OCI-LY1 (cell line): ENCODE data around the gene ABCB6.

Experiments used
- CTCF ChIP-seq: fragments of 200-600 bp; sonication (generic), shearing (Covaris generic); IDR thresholded peaks from 2 replicates; pipeline ENCODE4 v1.5.1; 2017; ENCODE audit warnings: mild to moderate bottlenecking, antibody characterized with exemption, low read length, moderate library complexity, mixed read lengths
- EZH2 ChIP-seq: fragments of 200-600 bp; sonication (generic), shearing (Covaris generic); IDR thresholded peaks from 2 replicates; pipeline ENCODE4 v1.8.0; 2017; ENCODE audit warnings: borderline replicate concordance, mixed run types, mild to moderate bottlenecking, antibody characterized with exemption, low read length, moderate library complexity, mixed read lengths

- TF ChIP-seq EZH2 (no peak), CTCF (peak; percentile 89)
These were observed 58.4 kb downstream of the ABCB6 start, which contains the start of gene NHEJ1 for GRCh38 chr2:219160186-219161017.
